HepG2 (cell line): ENCODE data around the gene G6PC3.

Experiments
- ELF4 ChIP-seq: sonication (generic); formaldehyde crosslinking; IDR thresholded peaks from 2 replicates; pipeline ENCODE4 v1.5.0; 2020; ENCODE audit warnings: missing genetic modification reagents, mild to moderate bottlenecking, moderate library complexity, borderline replicate concordance
- ETV6 ChIP-seq: sonication (generic); formaldehyde crosslinking; conservative IDR thresholded peaks from 2 replicates; pipeline ENCODE4 v1.4.0; 2020; ENCODE audit warnings: missing genetic modification reagents
- GLMP ChIP-seq: sonication (generic); formaldehyde crosslinking; IDR thresholded peaks from 2 replicates; pipeline ENCODE4 v1.9.0; 2021; ENCODE audit warnings: missing genetic modification reagents, mild to moderate bottlenecking, borderline replicate concordance
- TF ChIP-seq, protein P1 (sequence below): sonication (generic); formaldehyde crosslinking; IDR thresholded peaks from 2 replicates; pipeline ENCODE4 v1.8.1; 2022; ENCODE audit warnings: mild to moderate bottlenecking, missing genetic modification reagents

GRCh38 chr17:44070455-44071197 is at the start of gene G6PC3:
- TF ChIP-seq, protein P1, sequence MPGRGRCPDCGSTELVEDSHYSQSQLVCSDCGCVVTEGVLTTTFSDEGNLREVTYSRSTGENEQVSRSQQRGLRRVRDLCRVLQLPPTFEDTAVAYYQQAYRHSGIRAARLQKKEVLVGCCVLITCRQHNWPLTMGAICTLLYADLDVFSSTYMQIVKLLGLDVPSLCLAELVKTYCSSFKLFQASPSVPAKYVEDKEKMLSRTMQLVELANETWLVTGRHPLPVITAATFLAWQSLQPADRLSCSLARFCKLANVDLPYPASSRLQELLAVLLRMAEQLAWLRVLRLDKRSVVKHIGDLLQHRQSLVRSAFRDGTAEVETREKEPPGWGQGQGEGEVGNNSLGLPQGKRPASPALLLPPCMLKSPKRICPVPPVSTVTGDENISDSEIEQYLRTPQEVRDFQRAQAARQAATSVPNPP (CRISPR knock-in tag): peak; percentile 97
- no peak for TF ChIP-seq GLMP
- TF ChIP-seq ETV6 (CRISPR knock-in tag): peak; percentile 86; the same call in 1 of the 2 replicates
- TF ChIP-seq ELF4 (CRISPR knock-in tag): peak; percentile 94
